Activated CD8-positive, alpha-beta memory T cell treated with anti-CD3 and anti-CD28 coated beads, Interleukin-2, amount 10 ng/mL, durations not matched to agents 7 days and 5 days (primary cell): ENCODE measurements around the gene PCSK6. TPM values are rescaled to one million over a fixed set of nuclear protein-coding genes. Genes with fewer than 3 reads are reported as not detected.
"Not testable (repeated sequence)": the region's sequence is repeated elsewhere in the genome, so short reads cannot be mapped to it uniquely, and the experiment has no call there.

Experiments
- ATAC-seq: fragments of 150-1000 bp; cut with Tn5 transposase; one replicate; pipeline ENCODE4 v1.10.0; 2021; ENCODE audit warnings: moderate library complexity
- CTCF ChIA-PET: fragments of 350-600 bp; sonication (Branson Sonifier 250); formaldehyde crosslinking; loops from one replicate; lab custom pipeline; 2021; ENCODE audit warnings: antibody characterized with exemption; lab: Charles Lee
- DNase-seq: peaks from one replicate; pipeline ENCODE4 v3.0.0-alpha.2; 2020
- H3K27ac Mint-ChIP-seq: one replicate; pipeline ENCODE4 v1.8.0; 2021; ENCODE audit warnings: mild to moderate bottlenecking, mixed read lengths
- H3K27me3 Mint-ChIP-seq: one replicate; pipeline ENCODE4 v1.8.0; 2021; ENCODE audit warnings: mixed read lengths
- H3K36me3 Mint-ChIP-seq: one replicate; pipeline ENCODE4 v1.8.0; 2021; ENCODE audit warnings: mild to moderate bottlenecking, mixed read lengths
- H3K4me1 Mint-ChIP-seq: one replicate; pipeline ENCODE4 v1.8.0; 2021; ENCODE audit warnings: mixed read lengths
- H3K4me3 Mint-ChIP-seq: one replicate; pipeline ENCODE4 v1.8.0; 2021; ENCODE audit warnings: mild to moderate bottlenecking, moderate library complexity, mixed read lengths
- H3K9me3 Mint-ChIP-seq: one replicate; pipeline ENCODE4 v1.8.0; 2022; ENCODE audit warnings: low read depth, mixed read lengths
- total RNA-seq, 2 experiments: library from RNA; stranded (reverse); gene quantifications; one replicate each; pipeline ENCODE4 v1.2.3, GENCODE V29; 2021

The PCSK6 gene
- total RNA-seq, 2 experiments from 2014 or later: 0.44 to 1.5 TPM

- Mint-ChIP-seq H3K27ac (no peak overlapping the region), H3K4me3 (no peak overlapping the region), H3K9me3 (no peaks in the 10 kb centered on the region), H3K4me1 (no peaks in the 10 kb centered on the region), H3K36me3 (no peaks in the 10 kb centered on the region), H3K27me3 (peaks cover 47% of the 10 kb centered on the region)
- DNase-seq (no peak), ATAC-seq (no peak)
- CTCF ChIA-PET: no interaction called here
These were observed 142.1 kb downstream of the PCSK6 start for GRCh38 chr15:101347454-101347853.

GRCh38 chr15:101346928-101347327 is 142.6 kb downstream of the PCSK6 start:
- no peaks in the 10 kb centered on the region for H3K9me3 Mint-ChIP-seq
- no peak overlapping the region for H3K27ac Mint-ChIP-seq
- H3K36me3 Mint-ChIP-seq: no peaks in the 10 kb centered on the region
- H3K4me1 Mint-ChIP-seq: no peaks in the 10 kb centered on the region
- DNase-seq (no peak), ATAC-seq (no peak)
- CTCF ChIA-PET: no interaction called here
- H3K27me3 Mint-ChIP-seq: peaks cover 50% of the 10 kb centered on the region
- H3K4me3 Mint-ChIP-seq: no peak overlapping the region

- Mint-ChIP-seq H3K36me3 (no peaks in the 10 kb centered on the region), H3K9me3 (no peaks in the 10 kb centered on the region), H3K4me1 (no peaks in the 10 kb centered on the region), H3K27ac (no peak overlapping the region), H3K27me3 (peaks cover 49% of the 10 kb centered on the region), H3K4me3 (no peak overlapping the region)
- CTCF ChIA-PET: interaction anchor here (1.1 kb wide), 1 partner anchor 334 kb away, joined by 3 read pairs; no protein-coding TSS in a partner anchor
- ATAC-seq (no peak), DNase-seq (no peak)
These were observed 147.5 kb downstream of the PCSK6 start for GRCh38 chr15:101342056-101342455.

- Mint-ChIP-seq H3K27me3 (peaks cover 22% of the 10 kb centered on the region), H3K4me3 (no peak overlapping the region), H3K9me3 (peaks cover 8% of the 10 kb centered on the region), H3K4me1 (peaks cover 12% of the 10 kb centered on the region), H3K27ac (no peak overlapping the region), H3K36me3 (peaks cover 13% of the 10 kb centered on the region)
- CTCF ChIA-PET: interaction anchor here (1.7 kb wide), 1 partner anchor 18 kb away, joined by 5 read pairs; no protein-coding TSS in a partner anchor
- ATAC-seq (no peak), DNase-seq (no peak)
These were observed 150.9 kb downstream of the PCSK6 start for GRCh38 chr15:101338502-101339057.

GRCh38 chr15:101337976-101338375 is 151.5 kb downstream of the PCSK6 start:
- peaks cover 18% of the 10 kb centered on the region for H3K27me3 Mint-ChIP-seq
- H3K4me1 Mint-ChIP-seq: peaks cover 16% of the 10 kb centered on the region
- ATAC-seq: no peak
- H3K4me3 Mint-ChIP-seq: no peak overlapping the region
- H3K27ac Mint-ChIP-seq: no peak overlapping the region
- H3K36me3 Mint-ChIP-seq: peaks cover 18% of the 10 kb centered on the region
- CTCF ChIA-PET: interaction anchor here (1.7 kb wide), 1 partner anchor 17 kb away, joined by 5 read pairs; no protein-coding TSS in a partner anchor
- peaks cover 11% of the 10 kb centered on the region for H3K9me3 Mint-ChIP-seq
- no peak for DNase-seq

- H3K9me3 Mint-ChIP-seq: peaks cover 13% of the 10 kb centered on the region
- peaks cover 22% of the 10 kb centered on the region for H3K36me3 Mint-ChIP-seq
- H3K27me3 Mint-ChIP-seq, H3K4me3 Mint-ChIP-seq: not testable (repeated sequence)
- peaks cover 18% of the 10 kb centered on the region for H3K4me1 Mint-ChIP-seq
- ATAC-seq (peak; percentile 90), DNase-seq (peak; percentile 83)
- CTCF ChIA-PET: interaction anchor here (4.1 kb wide), 1 partner anchor 13 kb away, joined by 28 read pairs; no protein-coding TSS in a partner anchor
- peak overlapping the region; percentile 95 for H3K27ac Mint-ChIP-seq
These were observed 155.4 kb downstream of the PCSK6 start for GRCh38 chr15:101333907-101334789.

GRCh38 chr15:101332061-101332467 is 157.4 kb downstream of the PCSK6 start:
- ATAC-seq: no peak
- no peak for DNase-seq
- Mint-ChIP-seq H3K27ac (no peak overlapping the region), H3K27me3 (no peaks in the 10 kb centered on the region), H3K9me3 (peaks cover 13% of the 10 kb centered on the region), H3K4me1 (peaks cover 18% of the 10 kb centered on the region), H3K4me3 (no peak overlapping the region), H3K36me3 (peaks cover 22% of the 10 kb centered on the region)
- CTCF ChIA-PET: interaction anchor here (1.1 to 4.1 kb wide), 3 partner anchors 11 to 32 kb away, joined by 3 to 28 read pairs (median 3); no protein-coding TSS in a partner anchor

GRCh38 chr15:101329867-101330380 is 159.6 kb downstream of the PCSK6 start:
- Mint-ChIP-seq H3K36me3 (peaks cover 18% of the 10 kb centered on the region), H3K27me3 (no peaks in the 10 kb centered on the region), H3K4me3 (no peak overlapping the region), H3K4me1 (peaks cover 16% of the 10 kb centered on the region), H3K9me3 (peaks cover 5% of the 10 kb centered on the region), H3K27ac (no peak overlapping the region)
- CTCF ChIA-PET: interaction anchor here (1.0 kb wide), 1 partner anchor 9 kb away, joined by 4 read pairs; no protein-coding TSS in a partner anchor
- DNase-seq (peak; percentile 33), ATAC-seq (no peak)

- no peak overlapping the region for H3K27ac Mint-ChIP-seq
- H3K4me3 Mint-ChIP-seq: no peak overlapping the region
- H3K27me3 Mint-ChIP-seq: no peaks in the 10 kb centered on the region
- CTCF ChIA-PET: interaction anchor here (1.0 kb wide), 1 partner anchor 9 kb away, joined by 4 read pairs; no protein-coding TSS in a partner anchor
- peaks cover 13% of the 10 kb centered on the region for H3K36me3 Mint-ChIP-seq
- DNase-seq: peak; percentile 37
- peaks cover 5% of the 10 kb centered on the region for H3K9me3 Mint-ChIP-seq
- ATAC-seq: no peak
- peaks cover 10% of the 10 kb centered on the region for H3K4me1 Mint-ChIP-seq
These were observed 160.1 kb downstream of the PCSK6 start for GRCh38 chr15:101329309-101329863.

- Mint-ChIP-seq H3K36me3 (peaks cover 5% of the 10 kb centered on the region), H3K4me1 (peaks cover 3% of the 10 kb centered on the region), H3K4me3 (no peak overlapping the region), H3K27ac (no peak overlapping the region), H3K9me3 (peaks cover 2% of the 10 kb centered on the region), H3K27me3 (no peaks in the 10 kb centered on the region)
- CTCF ChIA-PET: interaction anchor here (1.3 kb wide), 1 partner anchor 38 kb away, joined by 3 read pairs; no protein-coding TSS in a partner anchor
- DNase-seq (peak; percentile 25), ATAC-seq (no peak)
These were observed 161.5 kb downstream of the PCSK6 start for GRCh38 chr15:101328001-101328400.

- DNase-seq (no peak), ATAC-seq (no peak)
- CTCF ChIA-PET: interaction anchor here (1.3 kb wide), 1 partner anchor 38 kb away, joined by 3 read pairs; no protein-coding TSS in a partner anchor
- no peaks in the 10 kb centered on the region for H3K4me1 Mint-ChIP-seq
- H3K36me3 Mint-ChIP-seq: no peaks in the 10 kb centered on the region
- no peaks in the 10 kb centered on the region for H3K9me3 Mint-ChIP-seq
- H3K27me3 Mint-ChIP-seq: no peaks in the 10 kb centered on the region
- H3K4me3 Mint-ChIP-seq: no peak overlapping the region
- H3K27ac Mint-ChIP-seq: no peak overlapping the region
These were observed 162.3 kb downstream of the PCSK6 start for GRCh38 chr15:101327147-101327740.

- no peaks in the 10 kb centered on the region for H3K4me1 Mint-ChIP-seq
- no peaks in the 10 kb centered on the region for H3K36me3 Mint-ChIP-seq
- ATAC-seq: no peak
These were observed 162.9 kb downstream of the PCSK6 start for GRCh38 chr15:101326462-101327146.

More at GRCh38 chr15:101326462-101327146, 162.9 kb downstream of the PCSK6 start:
- Mint-ChIP-seq H3K27ac (no peak overlapping the region), H3K4me3 (no peak overlapping the region), H3K9me3 (no peaks in the 10 kb centered on the region), H3K27me3 (no peaks in the 10 kb centered on the region)
- CTCF ChIA-PET: interaction anchor here (1.3 kb wide), 1 partner anchor 37 kb away, joined by 3 read pairs; no protein-coding TSS in a partner anchor
- DNase-seq: no peak
